Activated naive CD4-positive, alpha-beta T cell treated with anti-CD3 and anti-CD28 coated beads, Interleukin-2, amount 50 U/mL, for 16 hours (primary cell): Measurements from ENCODE around the gene SMIM35.
"Not testable (repeated sequence)": the region's sequence is repeated elsewhere in the genome, so short reads cannot be mapped to it uniquely, and the experiment has no call there.

Source experiments
- DNase-seq: peaks from one replicate; pipeline ENCODE4 v3.0.0-alpha.2; 2020

Gene SMIM35

DNA sequence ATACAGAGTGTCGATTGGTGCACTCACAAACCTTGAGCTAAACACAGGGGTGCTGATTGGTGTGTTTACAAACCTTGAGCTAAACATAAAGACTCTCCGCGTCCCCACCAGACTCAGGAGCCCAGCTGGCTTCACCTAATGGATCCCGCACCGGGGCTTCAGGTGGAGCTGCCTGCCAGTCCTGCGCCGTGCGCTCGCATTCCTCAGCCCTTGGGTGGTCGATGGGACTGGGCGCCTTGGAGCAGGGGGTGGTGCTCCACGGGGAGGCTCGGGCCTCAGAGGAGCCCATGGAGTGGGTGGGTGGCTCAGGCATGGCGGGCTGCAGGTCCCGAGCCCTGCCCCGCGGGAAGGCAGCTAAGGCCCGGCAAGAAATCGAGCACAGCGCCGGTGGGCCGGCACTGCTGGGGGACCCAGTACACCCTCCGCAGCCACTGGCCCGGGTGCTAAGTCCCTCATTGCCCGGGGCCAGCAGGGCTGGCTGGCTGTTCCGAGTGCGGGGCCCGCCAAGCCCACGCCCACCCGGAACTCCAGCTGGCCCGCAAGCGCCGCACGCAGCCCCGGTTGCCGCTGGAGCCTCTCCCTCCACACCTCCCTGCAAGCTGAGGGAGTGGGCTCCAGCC is 108.4 kb downstream of the SMIM35 start:
- DNase-seq, result not testable (repeated sequence)

DNA sequence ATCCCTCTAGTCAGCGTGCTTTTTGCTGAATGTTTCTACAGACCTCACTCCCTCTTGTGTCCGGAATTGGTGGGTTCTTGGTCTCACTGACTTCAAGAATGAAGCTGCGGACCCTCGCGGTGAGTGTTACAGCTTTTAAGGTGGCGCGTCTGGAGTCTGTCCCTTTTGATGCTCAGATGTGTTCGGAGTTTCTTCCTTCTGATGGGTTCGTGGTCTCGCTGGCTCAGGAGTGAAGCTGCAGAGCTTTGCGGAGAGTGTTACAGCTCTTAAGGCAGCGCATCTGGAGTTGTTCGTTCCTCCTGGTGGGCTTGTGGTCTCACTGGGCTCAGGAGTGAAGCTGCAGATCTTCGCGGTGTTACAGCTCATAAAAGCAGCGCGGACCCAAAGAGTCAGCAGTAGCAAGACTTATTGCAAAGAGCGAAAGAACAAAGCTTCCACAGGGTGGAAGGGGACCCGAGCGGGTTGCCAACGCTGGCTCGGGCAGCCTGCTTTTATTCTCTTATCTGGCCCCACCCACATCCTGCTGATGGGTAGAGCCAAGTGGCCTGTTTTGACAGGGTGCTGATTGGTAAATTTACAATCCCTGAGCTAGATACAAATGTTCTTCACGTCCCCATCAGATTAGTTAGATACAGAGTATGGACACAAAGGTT is 109.0 kb downstream of the SMIM35 start:
- not testable (repeated sequence) for DNase-seq

DNA sequence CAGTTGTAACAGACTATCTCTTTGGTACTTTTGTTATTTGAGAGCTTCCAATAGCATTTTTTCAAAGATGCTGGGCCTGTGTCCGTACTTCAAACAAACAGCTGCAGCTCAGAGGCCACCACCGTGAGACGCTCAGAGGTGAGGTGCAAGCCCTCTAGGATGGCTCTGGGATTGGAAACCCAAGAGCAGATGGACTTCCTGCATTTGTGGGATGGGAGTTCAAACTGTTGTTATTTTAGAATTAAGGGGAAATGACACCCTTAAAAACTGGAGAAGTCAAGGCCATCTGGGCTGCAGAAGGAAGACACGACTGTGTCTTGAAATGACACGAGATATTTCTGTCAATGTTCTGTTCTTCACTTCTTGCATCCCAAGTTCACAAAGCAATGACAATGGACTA is 109.7 kb downstream of the SMIM35 start:
- DNase-seq, result no peak

DNA sequence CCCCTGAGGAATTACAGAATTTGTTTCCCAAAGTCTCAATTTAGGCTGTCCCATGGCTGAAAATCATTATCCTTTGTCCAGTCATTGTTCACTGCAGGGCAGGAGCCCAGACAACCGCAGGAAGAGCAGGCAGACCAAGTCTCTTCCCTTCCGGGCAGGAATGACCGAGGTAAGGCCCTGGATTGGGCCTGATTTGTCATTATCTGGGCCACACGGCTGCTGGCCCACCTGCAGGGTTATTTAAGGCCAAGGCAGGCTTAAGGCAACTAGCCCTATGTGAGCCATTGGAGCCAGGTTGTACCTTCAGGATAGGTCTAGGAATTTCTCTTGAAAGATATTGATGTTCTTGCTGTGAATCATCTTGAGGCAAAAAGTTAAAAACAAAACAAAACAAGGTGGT is 110.3 kb downstream of the SMIM35 start:
- DNase-seq, result no peak

DNA sequence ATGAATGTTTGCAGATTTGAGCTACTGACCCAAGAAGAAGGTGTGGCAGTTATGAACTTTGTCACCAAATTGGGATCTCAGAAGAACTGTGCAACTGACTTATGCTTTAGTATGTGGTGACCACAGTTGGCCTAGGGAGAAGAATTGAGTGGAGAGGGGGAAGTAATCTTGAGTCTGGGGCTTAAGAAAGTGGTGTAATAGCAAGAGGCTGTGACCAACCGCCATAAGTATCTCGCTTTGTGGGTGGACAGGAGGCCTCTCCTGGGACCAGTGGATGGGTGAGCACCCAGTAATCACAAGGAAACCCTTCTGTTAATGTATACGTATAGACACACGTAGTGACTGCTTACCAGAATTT is 113.3 kb downstream of the SMIM35 start:
- no peak for DNase-seq

DNA sequence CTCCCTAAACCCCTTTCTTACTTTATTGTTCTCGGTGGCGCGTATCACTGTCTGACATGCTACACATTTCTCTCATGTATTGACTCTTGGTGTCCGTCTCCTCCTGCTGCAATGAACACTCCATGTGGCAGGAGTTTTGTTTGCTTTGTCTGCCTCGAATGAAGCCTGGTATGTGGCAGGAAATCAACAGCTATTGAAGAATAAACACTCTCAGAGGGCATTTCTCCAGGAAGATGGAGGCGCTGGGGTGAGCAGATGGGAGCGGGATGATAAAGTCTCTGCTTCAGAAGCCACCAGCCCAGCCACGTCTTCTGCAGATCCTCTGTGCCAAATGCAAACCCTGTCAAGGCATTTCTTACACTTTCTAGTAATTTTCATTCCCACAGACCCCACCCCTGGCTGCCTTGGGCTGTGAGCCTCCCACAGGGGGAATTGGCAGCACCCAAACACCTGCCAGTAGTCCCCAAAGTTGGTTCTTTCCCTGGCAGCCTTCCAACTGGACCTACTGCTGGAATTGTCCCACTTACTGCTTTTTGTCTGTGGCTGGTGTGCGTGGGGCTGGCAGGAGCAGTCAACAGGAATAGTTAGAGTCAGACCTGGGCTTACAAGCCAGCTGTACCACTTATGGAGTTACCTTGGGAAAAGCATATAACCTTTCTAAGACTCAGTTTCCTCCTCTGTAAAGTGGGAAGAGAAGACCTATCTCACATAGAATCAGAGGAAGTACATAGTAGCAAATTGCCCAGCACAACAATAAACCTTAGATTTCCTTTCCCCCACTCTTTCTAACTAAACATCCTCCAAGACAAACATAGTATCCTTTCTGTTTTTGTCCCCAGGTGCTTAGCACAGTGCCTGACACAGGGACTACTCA is 113.9 kb downstream of the SMIM35 start:
- DNase-seq, result no peak

DNA sequence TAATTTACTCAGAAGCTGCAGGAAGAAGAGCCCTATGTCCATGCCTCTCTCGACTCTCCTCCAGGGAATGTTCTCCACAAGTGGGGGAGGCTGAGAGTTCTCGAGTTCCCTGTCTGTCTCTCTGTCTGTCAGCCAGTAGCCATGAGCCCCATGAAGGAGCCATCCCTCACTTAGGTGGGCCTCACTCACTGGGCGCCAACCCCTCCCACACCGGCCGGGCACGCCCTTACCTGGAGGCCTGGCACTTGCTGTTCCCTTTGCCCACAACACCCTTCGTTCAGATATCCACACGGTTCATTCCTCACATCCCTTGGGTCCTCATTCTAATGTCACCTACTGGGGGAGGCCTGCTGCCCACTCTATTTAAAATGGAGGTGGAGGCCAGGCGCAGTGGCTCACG is 114.7 kb downstream of the SMIM35 start:
- no peak for DNase-seq

DNA sequence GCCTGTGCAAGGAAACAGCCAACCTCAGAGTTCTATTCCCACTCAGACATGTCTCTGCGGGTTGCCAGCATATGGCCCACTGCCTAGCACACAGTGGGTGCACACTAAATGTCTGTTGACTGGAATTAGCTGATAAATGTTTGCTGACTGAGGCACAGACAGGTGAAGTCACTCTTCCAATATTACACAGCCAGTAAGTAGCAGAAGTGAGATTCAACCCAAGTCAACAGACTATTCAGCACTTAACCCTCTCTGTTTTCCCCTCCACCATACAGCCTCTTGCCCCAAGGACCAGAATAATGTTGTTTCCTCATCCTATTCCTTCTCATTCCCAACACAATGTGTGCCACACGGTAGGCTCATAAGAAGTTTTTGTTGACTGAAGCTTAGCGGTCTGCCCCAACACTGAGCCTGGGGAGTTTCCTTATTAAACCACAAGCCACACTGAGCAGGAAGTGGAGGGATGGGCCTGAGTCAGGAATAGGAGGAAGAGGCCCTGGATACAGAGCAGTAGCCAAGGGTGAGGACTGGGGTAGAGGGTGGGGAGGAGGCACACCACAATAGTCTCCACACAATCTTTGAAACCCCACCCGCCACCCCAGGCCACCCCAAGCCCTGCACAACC is 116.3 kb downstream of the SMIM35 start:
- no peak for DNase-seq

DNA sequence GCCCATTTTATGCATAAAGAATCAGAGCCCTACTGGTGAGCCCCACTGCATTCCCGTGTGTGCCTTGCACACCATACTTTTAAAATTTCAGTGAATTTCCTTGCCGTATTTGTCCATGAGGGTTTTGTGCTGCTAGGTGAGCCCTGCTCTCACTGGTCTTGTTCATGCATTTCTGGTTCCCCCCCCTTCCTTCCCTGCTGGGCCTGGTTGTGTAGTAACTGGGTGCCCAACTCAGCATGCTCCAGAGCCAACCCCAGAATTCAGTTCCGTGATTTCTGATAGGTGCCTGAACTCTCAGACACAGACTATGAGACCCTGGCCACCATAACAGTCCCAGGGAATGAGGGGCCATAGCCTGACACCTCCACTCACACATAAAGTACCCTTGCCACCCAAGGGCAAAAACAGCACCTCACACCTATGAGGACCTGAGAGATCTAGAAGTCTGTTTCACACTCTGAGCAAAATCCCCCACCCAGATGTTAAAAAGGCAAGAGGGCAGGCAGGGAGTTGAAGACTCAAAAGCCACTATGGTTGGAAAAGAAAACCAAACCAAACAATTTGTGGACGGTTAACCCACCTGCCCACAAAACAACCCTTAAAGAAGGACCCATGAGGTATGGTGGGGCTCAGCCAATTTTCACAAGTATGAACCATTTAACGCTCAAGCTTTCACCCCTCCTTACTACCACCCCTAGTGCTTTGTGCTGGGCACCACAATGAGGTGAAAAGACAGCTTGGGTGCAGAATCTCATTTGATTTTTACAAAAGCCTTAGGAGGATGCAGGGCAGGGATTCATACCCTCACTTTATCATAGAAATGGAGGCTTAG is 117.4 kb downstream of the SMIM35 start:
- no peak for DNase-seq

DNA sequence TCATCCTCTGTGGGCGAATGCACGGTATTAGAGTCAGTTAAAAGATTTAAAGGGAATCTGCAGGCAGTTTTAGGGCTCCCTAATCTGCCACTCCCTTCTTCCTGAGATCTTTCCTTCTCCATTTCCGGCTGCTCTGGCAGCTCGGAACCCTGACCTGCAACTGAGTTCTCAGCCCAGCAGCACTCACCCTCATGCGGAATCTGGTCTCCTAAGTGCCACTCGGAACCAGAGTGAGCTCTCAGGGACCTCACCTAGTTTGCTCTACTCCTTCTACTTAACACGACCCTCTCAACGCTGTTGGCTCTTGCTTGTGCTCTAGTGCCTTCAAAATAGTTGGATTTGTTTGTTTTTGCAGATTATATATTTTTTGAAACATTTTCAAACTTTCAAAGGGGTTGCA is 119.9 kb downstream of the SMIM35 start:
- DNase-seq, result no peak

DNA sequence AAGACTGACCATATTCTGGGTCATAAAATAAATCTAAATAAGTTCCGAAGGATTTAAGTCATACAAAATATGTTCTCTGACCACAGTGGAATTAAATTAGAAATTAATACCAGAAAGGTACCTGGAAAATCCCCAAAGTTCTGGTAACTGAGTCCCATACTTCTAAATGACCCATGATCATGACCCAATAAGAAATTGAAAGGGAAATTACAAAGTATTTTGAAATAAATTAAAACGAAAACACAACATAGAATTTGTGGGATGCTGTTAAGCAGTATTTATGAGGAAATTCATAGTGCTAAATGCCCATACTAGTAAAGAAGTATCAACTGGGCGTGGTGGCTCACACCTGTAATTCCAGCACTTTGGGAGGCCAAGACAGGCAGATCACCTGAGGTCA is 123.9 kb downstream of the SMIM35 start:
- DNase-seq, result no peak

DNA sequence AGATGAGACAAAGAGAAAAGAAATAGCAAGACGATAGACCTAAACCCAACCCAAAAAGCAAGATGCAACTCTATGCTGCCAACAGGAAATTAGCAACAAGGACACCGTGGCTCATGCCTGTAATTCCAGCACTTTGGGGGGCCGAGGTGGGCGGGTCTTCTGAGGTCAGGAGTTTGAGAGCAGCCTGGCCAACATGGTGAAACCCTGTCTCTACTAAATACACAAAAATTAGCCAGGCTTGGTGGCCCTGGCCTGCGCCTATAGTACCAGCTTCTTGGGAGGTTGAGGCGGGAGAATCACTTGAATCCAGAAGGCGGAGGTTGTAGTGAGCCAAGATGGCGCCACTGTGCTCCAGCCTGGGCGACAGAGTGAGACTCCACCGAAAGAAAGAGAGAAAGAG is 124.9 kb downstream of the SMIM35 start:
- no peak for DNase-seq

DNA sequence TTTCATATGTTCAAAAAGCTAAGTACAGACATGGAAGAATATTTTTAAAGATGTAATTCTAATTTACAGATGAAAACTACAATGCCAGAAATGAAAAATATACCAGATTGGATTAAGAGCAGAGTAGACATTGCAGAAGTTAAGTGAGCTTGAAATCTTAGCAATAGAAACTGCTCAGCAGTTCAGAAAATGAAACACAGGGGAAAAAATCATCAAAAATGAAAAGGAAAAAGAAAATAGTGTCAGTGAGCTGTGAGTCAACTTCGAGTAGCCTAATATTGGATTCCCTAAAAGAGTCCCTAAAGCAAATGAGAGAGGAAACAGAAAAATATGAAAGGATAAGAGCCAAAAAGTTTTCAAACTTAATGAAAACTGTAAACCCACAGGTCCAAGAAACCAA is 126.4 kb downstream of the SMIM35 start:
- no peak for DNase-seq

DNA sequence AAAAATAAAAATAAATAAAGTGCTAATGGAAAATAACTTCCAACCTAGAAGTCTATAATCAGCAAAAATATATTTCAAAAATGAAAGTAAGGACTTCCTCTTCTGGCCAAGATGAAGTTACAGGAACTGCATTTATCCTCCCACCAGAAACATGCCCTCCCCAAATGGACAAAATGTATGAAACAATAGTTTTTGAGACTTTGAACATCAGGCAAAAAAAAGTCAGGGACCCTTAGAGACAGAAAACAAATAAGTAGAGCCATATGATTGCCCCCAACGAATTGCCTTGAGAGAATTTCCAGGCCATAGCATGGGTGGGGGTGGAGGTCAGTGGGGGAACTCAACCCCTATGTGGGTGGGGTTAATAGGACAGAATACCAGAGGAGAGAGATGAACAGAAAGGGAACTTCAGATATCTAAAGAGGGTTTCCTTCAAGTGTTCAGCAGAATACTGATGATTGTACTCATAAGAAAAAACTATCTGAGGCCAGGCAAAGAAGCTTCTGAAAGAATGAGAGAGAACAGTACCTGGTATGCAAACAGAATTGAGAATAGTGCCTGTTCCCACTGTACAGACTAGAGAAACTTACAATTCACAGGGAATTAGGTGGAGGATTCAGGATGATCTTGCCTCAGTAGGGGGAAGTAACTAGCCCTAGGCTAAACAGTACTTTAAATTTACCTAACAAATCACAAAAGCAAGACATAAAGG is 127.2 kb downstream of the SMIM35 start:
- DNase-seq, result no peak

DNA sequence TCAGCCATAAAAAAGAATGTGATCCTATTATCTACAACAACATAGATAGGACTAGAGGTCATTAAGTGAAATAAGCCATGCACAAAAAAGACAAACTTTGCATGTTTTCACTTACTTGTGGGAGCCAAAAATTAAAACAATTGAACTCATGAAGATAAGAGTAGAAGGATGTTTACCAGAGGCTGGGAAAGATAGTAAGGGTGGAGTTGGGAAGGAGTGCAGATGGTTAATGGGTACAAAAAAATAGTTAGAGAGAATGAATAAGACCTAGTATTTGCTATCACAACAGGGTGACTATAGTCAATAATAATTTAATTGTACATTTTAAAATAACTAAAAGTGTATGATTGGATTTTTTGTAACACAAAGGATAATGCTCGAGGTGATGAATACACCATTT is 127.8 kb downstream of the SMIM35 start:
- DNase-seq, result no peak
